ENCODE data around the gene CTIF.

DNA sequence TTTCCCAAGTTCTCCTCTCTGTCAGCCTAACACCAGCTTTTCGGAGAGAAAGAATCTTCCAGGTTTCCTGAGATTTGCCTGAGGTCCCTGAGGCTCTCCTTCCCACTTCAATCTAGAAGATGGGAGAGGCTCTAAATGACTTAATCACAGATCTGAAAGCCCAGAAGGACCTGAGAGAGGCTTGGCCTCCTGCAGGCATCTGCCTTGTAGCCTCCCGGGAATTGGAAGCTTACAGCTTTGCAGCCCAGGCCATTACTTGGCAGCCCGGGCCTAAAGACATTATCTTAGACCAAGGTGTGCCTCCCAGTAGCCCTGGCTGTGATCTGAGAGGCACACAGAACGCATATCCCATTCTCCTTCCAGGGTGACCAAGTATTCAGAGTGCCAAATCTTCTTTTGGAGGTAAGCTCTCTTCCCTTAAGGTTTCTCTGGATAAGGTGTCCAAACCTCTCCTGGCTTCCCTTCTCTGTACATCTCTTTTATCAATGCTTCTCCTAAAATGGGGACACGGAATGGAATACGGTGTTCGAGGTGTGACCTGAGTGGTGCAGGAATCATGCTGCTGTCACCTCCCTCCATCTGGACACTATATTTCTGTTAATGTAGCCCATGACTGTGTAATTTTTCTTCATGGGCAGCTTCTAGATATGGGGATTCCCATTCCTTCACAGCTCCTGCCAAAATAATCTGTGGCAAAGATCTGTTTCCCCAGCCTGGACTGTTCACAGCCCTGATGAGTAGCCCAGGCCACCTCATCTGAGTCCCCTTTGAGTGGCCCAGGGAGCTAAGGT, 16.0 kb downstream of the CTIF start:
- TF ChIP-seq, protein P1, sequence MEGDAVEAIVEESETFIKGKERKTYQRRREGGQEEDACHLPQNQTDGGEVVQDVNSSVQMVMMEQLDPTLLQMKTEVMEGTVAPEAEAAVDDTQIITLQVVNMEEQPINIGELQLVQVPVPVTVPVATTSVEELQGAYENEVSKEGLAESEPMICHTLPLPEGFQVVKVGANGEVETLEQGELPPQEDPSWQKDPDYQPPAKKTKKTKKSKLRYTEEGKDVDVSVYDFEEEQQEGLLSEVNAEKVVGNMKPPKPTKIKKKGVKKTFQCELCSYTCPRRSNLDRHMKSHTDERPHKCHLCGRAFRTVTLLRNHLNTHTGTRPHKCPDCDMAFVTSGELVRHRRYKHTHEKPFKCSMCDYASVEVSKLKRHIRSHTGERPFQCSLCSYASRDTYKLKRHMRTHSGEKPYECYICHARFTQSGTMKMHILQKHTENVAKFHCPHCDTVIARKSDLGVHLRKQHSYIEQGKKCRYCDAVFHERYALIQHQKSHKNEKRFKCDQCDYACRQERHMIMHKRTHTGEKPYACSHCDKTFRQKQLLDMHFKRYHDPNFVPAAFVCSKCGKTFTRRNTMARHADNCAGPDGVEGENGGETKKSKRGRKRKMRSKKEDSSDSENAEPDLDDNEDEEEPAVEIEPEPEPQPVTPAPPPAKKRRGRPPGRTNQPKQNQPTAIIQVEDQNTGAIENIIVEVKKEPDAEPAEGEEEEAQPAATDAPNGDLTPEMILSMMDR (IDR thresholded peaks at IDR 0.05) = no peak
- no peak for TF ChIP-seq POLR2A (IDR thresholded peaks at IDR 0.05)
- TF ChIP-seq EP300 (IDR thresholded peaks at IDR 0.05) = no peak
